Stomach smooth muscle (tissue), 2 donors: ENCODE data around the gene PALLD.
A peak's percentile ranks its signal among the peaks of the same experiment; 100 is the strongest.

Source experiments
- H3K27ac ChIP-seq: one replicate; pipeline ENCODE4 v1.7.0; 2013; ENCODE audit warnings: mild to moderate bottlenecking, low read length, inconsistent platforms
- H3K27me3 ChIP-seq, 2 donors: one replicate each; pipeline ENCODE4 v1.7.0; 2013; ENCODE audit warnings: low read length in 2 of 2; ENCODE audit not compliant: insufficient read depth in 2 of 2, control insufficient read depth in 1 of 2
- H3K36me3 ChIP-seq, 2 donors: one replicate each; pipeline ENCODE4 v1.7.0; 2013; ENCODE audit warnings: low read length in 2 of 2; ENCODE audit not compliant: control insufficient read depth in 2 of 2, insufficient read depth in 2 of 2
- H3K4me1 ChIP-seq: one replicate; pipeline ENCODE4 v1.7.0; 2013; ENCODE audit warnings: low read length; ENCODE audit not compliant: control insufficient read depth, insufficient read depth
- H3K4me3 ChIP-seq, 2 donors: one replicate each; pipeline ENCODE4 v1.7.0; 2013; ENCODE audit warnings: low read length in 2 of 2
- H3K9ac ChIP-seq, 2 donors: one replicate each; pipeline ENCODE4 v1.7.0; 2013; ENCODE audit warnings: low read length in 2 of 2, mild to moderate bottlenecking in 1 of 2
- H3K9me3 ChIP-seq, 2 donors: one replicate each; pipeline ENCODE4 v1.7.0; 2013; ENCODE audit warnings: low read length in 2 of 2; ENCODE audit not compliant: control insufficient read depth in 2 of 2
- donor health status: healthy.
- donor health status: Pancreatic carcinoma.

PALLD gene

DNA sequence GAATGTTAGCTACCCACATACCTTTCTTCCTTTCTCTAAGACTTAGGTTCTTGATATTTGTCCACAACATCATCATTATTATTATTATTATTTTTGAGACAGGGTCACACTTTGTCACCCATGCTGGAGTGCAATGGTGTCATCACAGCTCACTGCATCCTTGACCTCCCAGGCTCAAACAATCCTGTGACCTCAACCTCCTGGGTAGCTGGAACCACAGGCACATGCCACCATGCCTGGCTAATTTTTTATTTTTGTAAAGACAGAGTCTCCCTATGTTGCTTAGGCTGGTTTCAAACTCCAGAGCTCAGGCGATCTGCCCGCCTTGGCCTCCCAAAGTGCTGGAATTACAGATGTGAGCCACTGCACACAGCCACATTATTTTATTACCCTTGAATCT is 394.2 kb downstream of the PALLD start:
- Histone ChIP-seq H3K27me3 (no peaks in the 10 kb centered on the region), H3K4me1 (peaks cover 6% of the 10 kb centered on the region), H3K36me3 (peaks cover 50 to 56% of the 10 kb centered on the region in 2 donors), H3K9me3 (no peaks in the 10 kb centered on the region), H3K27ac (peak overlapping the region; percentile 11), H3K9ac (no peak overlapping the region), H3K4me3 (no peak overlapping the region)

DNA sequence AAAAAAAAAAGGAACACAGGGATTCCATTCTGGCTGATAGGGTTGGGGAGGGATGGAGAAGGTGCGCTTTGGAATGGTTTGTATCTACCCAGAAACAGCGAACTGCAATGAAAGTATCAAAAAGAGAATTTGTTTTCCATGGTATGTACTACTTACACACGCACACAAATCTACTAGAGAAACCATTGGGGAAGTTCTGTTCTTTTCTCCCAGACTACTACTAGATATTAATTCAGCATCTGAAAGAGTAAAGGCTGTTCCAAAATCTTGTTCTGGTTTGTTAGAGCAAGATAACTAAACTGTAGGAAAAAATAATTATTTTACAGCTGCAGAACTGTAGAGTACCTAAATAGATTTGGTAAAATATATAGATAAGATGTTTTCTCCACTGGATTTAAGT is 394.8 kb downstream of the PALLD start:
- no peak overlapping the region for H3K4me3 ChIP-seq
- peaks cover 6% of the 10 kb centered on the region for H3K4me1 ChIP-seq
- peaks cover 54 to 60% of the 10 kb centered on the region in 2 donors for H3K36me3 ChIP-seq
- no peaks in the 10 kb centered on the region for H3K27me3 ChIP-seq
- peak overlapping the region; percentile 11 for H3K27ac ChIP-seq
- H3K9me3 ChIP-seq: no peaks in the 10 kb centered on the region
- no peak overlapping the region for H3K9ac ChIP-seq

DNA sequence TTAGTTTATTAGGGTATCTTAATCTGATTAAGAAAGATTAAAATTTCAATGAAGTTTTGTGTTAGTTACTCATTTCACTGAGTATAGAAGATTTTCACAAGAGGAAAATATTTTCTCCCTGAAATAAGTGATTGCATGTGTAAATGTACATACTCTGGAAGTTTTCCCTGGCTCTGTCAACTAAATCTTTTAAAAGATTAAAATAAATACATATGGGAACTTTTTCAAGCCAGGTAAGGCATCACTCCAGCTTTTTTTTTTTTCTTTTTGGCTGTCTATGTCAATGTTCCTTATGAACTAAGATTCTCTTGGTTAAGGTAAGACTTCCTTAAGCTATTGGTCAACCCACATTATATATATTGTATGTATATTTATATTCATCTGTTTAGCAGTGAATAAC is 395.6 kb downstream of the PALLD start:
- H3K27ac ChIP-seq: no peak overlapping the region
- no peak overlapping the region for H3K4me3 ChIP-seq
- peaks cover 54 to 60% of the 10 kb centered on the region in 2 donors for H3K36me3 ChIP-seq

DNA sequence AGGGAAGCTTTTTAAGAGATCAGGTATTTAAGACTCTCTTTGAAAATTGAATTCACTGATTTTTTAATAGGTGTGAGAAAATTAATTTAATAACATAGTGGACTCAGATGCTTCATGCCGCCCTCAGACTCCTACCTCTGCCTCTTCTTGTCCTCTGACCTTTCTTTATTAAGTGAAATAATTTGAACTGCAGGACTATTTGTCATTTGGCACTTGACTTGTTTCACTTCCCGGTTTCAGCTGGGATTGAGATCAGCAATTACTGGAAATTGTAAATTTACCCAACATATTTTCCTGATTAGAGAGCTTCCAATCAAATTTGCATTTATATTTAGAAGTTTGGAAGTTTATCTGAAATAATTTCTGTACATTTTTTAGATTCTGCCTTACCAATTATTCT is 396.4 kb downstream of the PALLD start:
- Histone ChIP-seq H3K27me3 (no peaks in the 10 kb centered on the region), H3K4me1 (peaks cover 3% of the 10 kb centered on the region), H3K27ac (no peak overlapping the region), H3K4me3 (no peak overlapping the region), H3K36me3 (peaks cover 59 to 60% of the 10 kb centered on the region in 2 donors), H3K9me3 (no peaks in the 10 kb centered on the region), H3K9ac (no peak overlapping the region)

More for the DNA sequence above, 395.6 kb downstream of the PALLD start:
- H3K9ac ChIP-seq: no peak overlapping the region
- H3K4me1 ChIP-seq: peaks cover 4% of the 10 kb centered on the region
- no peaks in the 10 kb centered on the region for H3K27me3 ChIP-seq
- H3K9me3 ChIP-seq: no peaks in the 10 kb centered on the region

DNA sequence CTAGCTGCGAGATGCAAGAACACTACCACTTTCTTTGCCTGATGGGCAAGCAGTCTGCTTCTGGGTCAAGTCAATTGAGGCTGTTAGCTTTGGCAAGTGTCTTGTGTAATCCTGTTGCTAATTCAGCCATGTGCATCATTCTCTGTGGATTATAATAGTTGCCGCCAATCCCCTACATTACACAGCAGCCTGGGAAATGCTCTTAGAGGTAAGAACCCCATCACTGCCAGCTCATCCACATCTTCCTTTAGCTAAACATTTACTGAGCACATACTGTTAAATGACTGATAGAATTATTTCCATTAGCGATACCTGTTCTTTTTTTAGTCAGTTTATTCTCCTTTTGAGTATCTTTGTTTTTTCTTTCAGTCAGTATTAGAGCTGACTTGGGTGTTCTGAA is 397.0 kb downstream of the PALLD start:
- Histone ChIP-seq H3K27me3 (no peaks in the 10 kb centered on the region), H3K9me3 (no peaks in the 10 kb centered on the region), H3K4me3 (no peak overlapping the region), H3K27ac (no peak overlapping the region), H3K4me1 (no peaks in the 10 kb centered on the region), H3K9ac (no peak overlapping the region), H3K36me3 (peaks cover 59 to 60% of the 10 kb centered on the region in 2 donors)

DNA sequence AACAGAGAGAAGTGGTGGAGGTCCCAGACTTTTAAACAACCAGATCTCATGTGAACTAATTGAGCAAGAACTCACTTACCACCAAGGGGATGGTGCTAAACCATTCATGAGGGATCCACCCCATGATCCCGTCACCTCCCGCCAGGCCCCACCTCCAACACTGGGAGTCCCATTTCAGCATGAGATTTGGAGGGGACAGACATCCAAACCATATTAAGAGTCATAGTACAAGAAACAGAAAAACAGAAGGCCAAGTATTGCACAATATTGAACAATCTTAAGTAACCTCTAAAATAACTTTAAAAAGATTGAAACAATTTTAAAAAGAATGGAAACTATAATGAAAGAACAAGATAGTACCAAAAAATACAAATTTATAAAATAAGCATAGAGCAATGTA is 403.2 kb downstream of the PALLD start:
- H3K4me3 ChIP-seq: no peak overlapping the region
- no peak overlapping the region for H3K27ac ChIP-seq
- peaks cover 45 to 51% of the 10 kb centered on the region in 2 donors for H3K36me3 ChIP-seq
- no peaks in the 10 kb centered on the region for H3K9me3 ChIP-seq
- no peaks in the 10 kb centered on the region for H3K4me1 ChIP-seq
- no peaks in the 10 kb centered on the region for H3K27me3 ChIP-seq
- H3K9ac ChIP-seq: no peak overlapping the region

DNA sequence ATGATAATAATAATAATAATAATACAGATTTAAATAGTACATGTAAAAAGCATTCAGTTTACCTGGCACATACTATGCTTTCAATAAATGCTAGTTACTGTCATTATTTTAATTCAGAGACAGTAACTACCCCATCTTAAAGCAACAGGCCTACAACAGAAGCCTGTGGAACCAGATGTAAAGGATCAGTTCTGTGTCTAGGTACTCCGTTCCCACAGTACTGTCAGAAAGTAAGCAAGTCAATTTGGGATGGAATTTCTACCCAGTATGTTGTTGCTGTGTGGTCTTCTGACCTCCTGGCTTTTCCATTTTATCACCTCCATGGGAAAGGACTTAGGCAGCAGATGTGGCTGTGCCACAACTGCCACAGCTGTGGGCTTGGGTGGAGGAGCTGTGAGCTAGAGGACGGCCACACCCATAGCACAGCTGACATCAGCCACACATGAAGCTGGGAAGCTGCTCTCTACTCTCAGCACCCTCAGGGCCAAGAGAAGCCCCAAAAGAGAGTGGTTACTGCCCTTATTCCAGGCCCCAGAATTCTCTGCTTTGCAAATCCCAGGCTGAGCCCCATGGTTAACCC is 410.4 kb downstream of the PALLD start:
- Histone ChIP-seq H3K27ac (peak overlapping the region; percentile 67), H3K4me3 (no peak overlapping the region), H3K9ac (peak overlapping the region in 1 of 2 donors; percentile 26), H3K36me3 (peaks cover 27 to 54% of the 10 kb centered on the region in 2 donors), H3K9me3 (no peaks in the 10 kb centered on the region), H3K4me1 (peaks cover 27% of the 10 kb centered on the region), H3K27me3 (no peaks in the 10 kb centered on the region)

DNA sequence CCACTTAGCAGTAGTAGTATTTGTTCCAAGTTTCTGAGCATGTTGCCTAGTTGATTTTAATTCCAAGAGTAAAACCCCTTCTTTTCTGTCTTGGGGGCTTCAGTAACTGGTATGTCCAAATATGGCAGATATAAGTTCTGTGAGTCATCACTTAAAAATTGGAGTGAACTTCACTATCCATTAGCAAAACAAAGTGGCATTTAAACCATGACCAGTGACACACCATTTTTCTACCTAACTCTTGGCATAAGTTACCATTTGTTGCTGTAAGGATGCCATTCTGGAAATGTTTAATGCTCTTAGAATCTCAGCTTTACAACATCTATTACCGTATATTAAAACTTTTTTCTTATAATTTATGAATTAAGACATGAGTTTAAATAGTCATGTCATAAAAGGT is 411.2 kb downstream of the PALLD start:
- Histone ChIP-seq H3K4me1 (peaks cover 27% of the 10 kb centered on the region), H3K27me3 (no peaks in the 10 kb centered on the region), H3K9ac (peak overlapping the region in 1 of 2 donors; percentile 26), H3K4me3 (no peak overlapping the region), H3K27ac (peak overlapping the region; percentile 67), H3K36me3 (peaks cover 23 to 59% of the 10 kb centered on the region in 2 donors), H3K9me3 (no peaks in the 10 kb centered on the region)

DNA sequence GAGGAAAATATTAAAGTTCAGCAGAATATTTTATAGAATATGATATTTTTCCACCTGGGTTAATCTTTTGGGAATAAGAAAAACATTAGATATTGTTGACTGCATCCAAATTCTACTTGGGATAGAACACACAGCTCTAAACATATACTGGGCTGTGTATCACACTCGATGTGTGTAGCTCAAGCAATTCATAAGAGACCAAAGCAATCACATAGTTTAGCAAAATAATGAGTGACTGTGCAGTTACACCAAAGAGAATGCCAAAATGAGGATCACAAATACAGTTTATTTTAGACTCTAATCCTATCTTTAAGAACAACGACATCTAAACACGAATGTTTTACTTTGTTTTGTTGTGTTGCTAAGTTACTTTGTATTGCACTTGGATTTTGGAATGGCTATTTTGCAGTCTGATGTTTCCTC is 412.0 kb downstream of the PALLD start:
- peak overlapping the region; percentile 25 for H3K27ac ChIP-seq
- no peak overlapping the region for H3K4me3 ChIP-seq
- peaks cover 27% of the 10 kb centered on the region for H3K4me1 ChIP-seq
- H3K9me3 ChIP-seq: no peaks in the 10 kb centered on the region
- no peaks in the 10 kb centered on the region for H3K27me3 ChIP-seq
- H3K36me3 ChIP-seq: peaks cover 18 to 55% of the 10 kb centered on the region in 2 donors
- H3K9ac ChIP-seq: no peak overlapping the region

DNA sequence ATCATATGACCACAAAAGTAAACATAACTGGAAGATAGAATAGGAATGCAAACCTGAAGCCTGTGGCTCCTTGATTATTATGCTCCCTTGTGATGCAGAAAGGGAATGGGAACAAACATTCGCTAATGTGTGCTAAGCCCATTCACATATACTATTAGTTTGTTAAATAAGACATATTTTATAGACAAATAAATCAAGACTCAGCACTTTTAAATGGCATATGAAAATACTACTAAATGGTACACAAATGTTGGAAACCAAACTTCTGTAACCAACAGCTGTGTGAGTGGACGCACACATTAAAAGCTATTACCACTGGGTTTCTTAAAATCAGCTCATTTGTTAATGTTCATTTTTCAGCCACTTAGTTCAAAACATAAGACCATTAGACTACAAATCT is 417.2 kb downstream of the PALLD start:
- H3K9ac ChIP-seq: no peak overlapping the region
- H3K27me3 ChIP-seq: no peaks in the 10 kb centered on the region
- peaks cover 3% of the 10 kb centered on the region for H3K4me1 ChIP-seq
- peaks cover 21 to 51% of the 10 kb centered on the region in 2 donors for H3K36me3 ChIP-seq
- no peak overlapping the region for H3K27ac ChIP-seq
- H3K4me3 ChIP-seq: no peak overlapping the region
- H3K9me3 ChIP-seq: no peaks in the 10 kb centered on the region

DNA sequence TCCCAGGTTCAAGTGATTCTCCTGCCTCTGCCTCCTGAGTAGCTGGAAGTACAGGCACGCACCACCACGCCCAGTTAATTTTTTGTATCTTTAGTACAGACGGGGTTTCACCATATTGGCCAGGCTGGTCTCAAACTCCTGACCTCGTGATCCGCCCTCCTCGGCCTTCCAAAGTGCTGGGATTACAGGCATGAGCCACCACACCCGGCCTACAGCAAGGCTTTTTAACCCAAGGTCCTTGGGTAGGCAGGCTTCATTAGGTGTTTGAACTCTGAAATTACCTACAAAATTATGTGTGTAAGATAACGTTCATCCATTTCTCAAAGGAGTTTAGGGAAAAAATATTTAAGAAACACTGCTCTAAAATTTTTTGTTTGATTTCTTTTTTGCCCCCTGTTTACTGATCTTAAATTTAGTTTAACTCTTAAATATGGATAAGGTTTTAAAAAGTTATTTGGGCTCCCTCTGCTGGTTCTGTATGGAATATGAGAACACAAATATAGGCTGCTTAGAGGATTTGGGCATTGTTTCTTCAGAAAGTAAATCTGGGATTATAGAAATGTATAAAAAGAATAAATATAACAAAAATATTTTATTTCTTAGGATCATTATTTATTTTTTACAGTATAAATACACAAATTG is 420.4 kb downstream of the PALLD start:
- H3K9ac ChIP-seq: no peak overlapping the region
- H3K27ac ChIP-seq: no peak overlapping the region
- H3K4me3 ChIP-seq: no peak overlapping the region
- peaks cover 11% of the 10 kb centered on the region for H3K4me1 ChIP-seq
- peaks cover 27 to 42% of the 10 kb centered on the region in 2 donors for H3K36me3 ChIP-seq
- no peaks in the 10 kb centered on the region for H3K9me3 ChIP-seq
- H3K27me3 ChIP-seq: no peaks in the 10 kb centered on the region
